Neural cell (in vitro differentiated cells): ENCODE results near the gene DCLK1. TPM values are rescaled to one million over a fixed set of nuclear protein-coding genes. Genes with fewer than 3 reads are reported as not detected.

Experiments
- H2AFZ ChIP-seq: fragments of 200-600, 300-800 bp; sonication (generic), shearing (Covaris generic); 2 replicates; pipeline ENCODE4 v1.6.0; 2014; ENCODE audit warnings: low read depth, mild to moderate bottlenecking, antibody characterized with exemption, low read length, moderate library complexity
- H3F3A ChIP-seq: fragments of 200-600 bp; shearing (Covaris generic); 2 replicates; pipeline ENCODE4 v1.6.1; 2016; ENCODE audit warnings: mild to moderate bottlenecking, moderate library complexity, mixed read lengths, antibody characterized with exemption, low read length; ENCODE audit not compliant: insufficient read depth, poor library complexity, severe bottlenecking
- H3K27ac ChIP-seq: fragments of 200-600, 300-800 bp; sonication (generic), shearing (Covaris generic); 2 replicates; pipeline ENCODE4 v1.5.1; 2014; ENCODE audit warnings: mild to moderate bottlenecking, low read length, moderate library complexity
- H3K27me3 ChIP-seq: fragments of 300-800, 200-600 bp; sonication (generic), shearing (Covaris generic); 2 replicates; pipeline ENCODE4 v1.6.0; 2014; ENCODE audit warnings: mild to moderate bottlenecking, low read depth, low read length, moderate library complexity; ENCODE audit not compliant: insufficient read depth
- H3K36me3 ChIP-seq: fragments of 300-800, 200-600 bp; sonication (generic), shearing (Covaris generic); 2 replicates; pipeline ENCODE4 v1.5.1; 2014; ENCODE audit warnings: mild to moderate bottlenecking, antibody characterized with exemption, low read length, moderate library complexity; ENCODE audit not compliant: insufficient read depth
- H3K4me2 ChIP-seq: fragments of 300-800, 200-600 bp; sonication (generic), shearing (Covaris generic); 2 replicates; pipeline ENCODE4 v1.6.0; 2014; ENCODE audit warnings: mild to moderate bottlenecking, low read length
- H3K4me3 ChIP-seq: fragments of 300-800, 200-600 bp; sonication (generic), shearing (Covaris generic); 2 replicates; pipeline ENCODE4 v1.5.1; 2014; ENCODE audit warnings: mild to moderate bottlenecking, low read length, moderate library complexity
- H3K79me2 ChIP-seq: fragments of 200-600 bp; shearing (Covaris generic); replicated peaks from 2 replicates; pipeline ENCODE4 v1.6.0; 2014; ENCODE audit warnings: mild to moderate bottlenecking, low read length, moderate library complexity; ENCODE audit not compliant: insufficient read depth
- H3K9ac ChIP-seq: fragments of 300-800, 200-600 bp; sonication (generic), shearing (Covaris generic); 2 replicates; pipeline ENCODE4 v1.6.1; 2016; ENCODE audit warnings: mild to moderate bottlenecking, low read length, mixed read lengths
- H3K9me2 ChIP-seq: fragments of 200-600 bp; shearing (Covaris generic); 2 replicates; pipeline ENCODE4 v1.6.1; 2016; ENCODE audit warnings: mild to moderate bottlenecking, low read length, mixed read lengths; ENCODE audit not compliant: insufficient read depth
- H3K9me3 ChIP-seq: fragments of 200-600, 300-800 bp; sonication (generic), shearing (Covaris generic); 2 replicates; pipeline ENCODE4 v1.6.1; 2016; ENCODE audit warnings: mild to moderate bottlenecking, mixed run types, low read length, moderate library complexity, mixed read lengths
- H4K20me1 ChIP-seq: fragments of 200-600 bp; shearing (Covaris generic); 2 replicates; pipeline ENCODE4 v1.6.1; 2016; ENCODE audit warnings: mild to moderate bottlenecking, mixed run types; ENCODE audit not compliant: insufficient read depth
- EP300 ChIP-seq: fragments of 450-650 bp; conservative IDR thresholded peaks from 2 replicates; pipeline ENCODE4 v1.6.1; 2014; ENCODE audit warnings: antibody characterized with exemption, mild to moderate bottlenecking, moderate library complexity; ENCODE audit not compliant: poor library complexity, severe bottlenecking
- MXI1 ChIP-seq: fragments of 450-650 bp; conservative IDR thresholded peaks from 2 replicates; pipeline ENCODE4 v1.6.1; 2014; ENCODE audit warnings: antibody characterized with exemption, mild to moderate bottlenecking; ENCODE audit not compliant: poor library complexity, severe bottlenecking
- POLR2AphosphoS5 ChIP-seq: IDR thresholded peaks from 2 replicates; pipeline ENCODE4 v1.6.1; 2012
- SMC3 ChIP-seq: fragments of 450-650 bp; conservative IDR thresholded peaks from 2 replicates; pipeline ENCODE4 v1.6.1; 2014; ENCODE audit warnings: antibody characterized with exemption, mild to moderate bottlenecking, moderate library complexity; ENCODE audit not compliant: poor library complexity
- polyA plus RNA-seq: library from polyadenylated mRNA; depleted of rRNA; stranded (reverse); fragments of >200 nt; gene quantifications from 2 replicates; pipeline ENCODE4 v1.2.3, GENCODE V29; 2014
- TF ChIP-seq, protein P1 (sequence below): IDR thresholded peaks from 2 replicates; pipeline ENCODE4 v1.6.1; 2012; ENCODE audit warnings: borderline replicate concordance
- TF ChIP-seq, protein P2 (sequence below): fragments of 450-650 bp; IDR thresholded peaks from 2 replicates; pipeline ENCODE4 v1.5.1; 2014; ENCODE audit warnings: antibody characterized with exemption, mild to moderate bottlenecking, moderate library complexity; ENCODE audit not compliant: poor library complexity, severe bottlenecking

Gene DCLK1
- polyA plus RNA-seq, 1 donor from 2014 or later, result 124 TPM

DNA sequence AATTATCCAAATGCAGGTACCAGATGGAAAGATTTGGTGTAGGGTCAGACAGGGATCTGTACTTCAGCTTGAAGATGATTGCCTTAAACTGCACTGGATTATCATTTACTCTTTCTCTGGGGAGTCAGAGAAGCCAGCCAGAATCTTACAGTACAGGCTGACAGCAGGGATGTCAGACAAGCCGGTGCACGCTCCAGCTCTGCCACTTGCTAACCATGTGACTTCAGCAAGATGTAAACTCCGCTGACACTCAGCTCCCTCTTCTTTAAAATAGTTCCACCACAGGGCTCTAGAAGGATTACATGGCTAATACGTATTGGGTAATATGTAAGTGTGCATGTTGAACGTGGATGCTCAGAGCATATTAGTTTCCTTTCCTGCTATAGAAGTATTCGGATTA, 403.3 kb downstream of the DCLK1 start:
- Histone ChIP-seq H3K36me3 (no peaks in the 10 kb centered on the region), H3F3A (no peaks in the 10 kb centered on the region), H3K9me3 (no peaks in the 10 kb centered on the region), H2AFZ (no peak overlapping the region), H3K4me3 (no peak overlapping the region), H3K9me2 (no peaks in the 10 kb centered on the region), H3K4me2 (no peak overlapping the region), H3K27ac (no peak overlapping the region), H3K79me2 (no peaks in the 10 kb centered on the region), H3K27me3 (no peaks in the 10 kb centered on the region), H4K20me1 (no peaks in the 10 kb centered on the region), H3K9ac (no peak overlapping the region)
- TF ChIP-seq EP300 (peak; percentile 46), POLR2AphosphoS5 (no peak), MXI1 (no peak)

DNA sequence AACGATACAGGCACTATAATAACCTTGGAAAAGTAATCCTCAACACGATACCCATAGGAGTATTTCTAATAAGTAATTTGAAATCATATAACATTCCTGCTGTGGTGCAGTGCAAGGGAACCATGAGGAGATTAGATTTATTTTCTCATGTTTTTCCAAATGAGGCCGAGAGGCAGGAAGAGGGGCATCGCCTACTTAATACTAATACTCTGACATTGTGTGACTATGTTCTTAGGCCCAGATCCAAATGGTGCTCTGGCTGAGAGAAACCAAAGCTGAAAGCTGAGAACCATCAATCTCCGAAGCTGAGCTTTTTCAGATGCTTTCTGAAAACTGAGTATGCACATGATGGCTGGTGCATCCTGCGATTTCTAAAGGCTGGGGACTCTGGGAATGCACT, 406.7 kb downstream of the DCLK1 start:
- Histone ChIP-seq H3K27ac (no peak overlapping the region), H3K36me3 (no peaks in the 10 kb centered on the region), H3K4me3 (no peak overlapping the region), H3K4me2 (no peak overlapping the region), H3K79me2 (no peaks in the 10 kb centered on the region), H3K9me3 (no peaks in the 10 kb centered on the region), H2AFZ (no peak overlapping the region), H3K9ac (no peak overlapping the region), H3K27me3 (no peaks in the 10 kb centered on the region), H4K20me1 (no peaks in the 10 kb centered on the region), H3F3A (no peaks in the 10 kb centered on the region), H3K9me2 (no peaks in the 10 kb centered on the region)
- TF ChIP-seq MXI1, result no peak
- TF ChIP-seq, protein P1, sequence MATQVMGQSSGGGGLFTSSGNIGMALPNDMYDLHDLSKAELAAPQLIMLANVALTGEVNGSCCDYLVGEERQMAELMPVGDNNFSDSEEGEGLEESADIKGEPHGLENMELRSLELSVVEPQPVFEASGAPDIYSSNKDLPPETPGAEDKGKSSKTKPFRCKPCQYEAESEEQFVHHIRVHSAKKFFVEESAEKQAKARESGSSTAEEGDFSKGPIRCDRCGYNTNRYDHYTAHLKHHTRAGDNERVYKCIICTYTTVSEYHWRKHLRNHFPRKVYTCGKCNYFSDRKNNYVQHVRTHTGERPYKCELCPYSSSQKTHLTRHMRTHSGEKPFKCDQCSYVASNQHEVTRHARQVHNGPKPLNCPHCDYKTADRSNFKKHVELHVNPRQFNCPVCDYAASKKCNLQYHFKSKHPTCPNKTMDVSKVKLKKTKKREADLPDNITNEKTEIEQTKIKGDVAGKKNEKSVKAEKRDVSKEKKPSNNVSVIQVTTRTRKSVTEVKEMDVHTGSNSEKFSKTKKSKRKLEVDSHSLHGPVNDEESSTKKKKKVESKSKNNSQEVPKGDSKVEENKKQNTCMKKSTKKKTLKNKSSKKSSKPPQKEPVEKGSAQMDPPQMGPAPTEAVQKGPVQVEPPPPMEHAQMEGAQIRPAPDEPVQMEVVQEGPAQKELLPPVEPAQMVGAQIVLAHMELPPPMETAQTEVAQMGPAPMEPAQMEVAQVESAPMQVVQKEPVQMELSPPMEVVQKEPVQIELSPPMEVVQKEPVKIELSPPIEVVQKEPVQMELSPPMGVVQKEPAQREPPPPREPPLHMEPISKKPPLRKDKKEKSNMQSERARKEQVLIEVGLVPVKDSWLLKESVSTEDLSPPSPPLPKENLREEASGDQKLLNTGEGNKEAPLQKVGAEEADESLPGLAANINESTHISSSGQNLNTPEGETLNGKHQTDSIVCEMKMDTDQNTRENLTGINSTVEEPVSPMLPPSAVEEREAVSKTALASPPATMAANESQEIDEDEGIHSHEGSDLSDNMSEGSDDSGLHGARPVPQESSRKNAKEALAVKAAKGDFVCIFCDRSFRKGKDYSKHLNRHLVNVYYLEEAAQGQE, result no peak

DNA sequence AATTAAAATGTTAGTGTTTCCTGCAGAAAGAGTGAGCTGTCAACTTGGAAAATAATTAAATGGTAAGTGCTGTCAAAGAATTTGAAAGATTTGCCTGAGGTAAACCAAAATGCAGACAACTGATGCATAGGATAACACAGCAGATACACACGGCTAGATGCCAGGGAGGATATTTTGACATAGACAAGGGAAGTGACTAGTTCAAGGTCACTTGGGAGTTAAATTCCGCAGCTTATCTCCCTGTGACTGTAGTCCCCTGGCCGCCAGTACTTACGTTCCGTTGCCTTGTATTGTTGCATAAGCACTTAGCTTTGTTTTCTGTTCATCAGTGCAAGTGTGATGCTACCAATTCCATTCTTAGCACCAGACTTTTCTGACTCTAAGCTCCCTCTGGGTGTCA, 407.4 kb downstream of the DCLK1 start:
- Histone ChIP-seq H3F3A (no peaks in the 10 kb centered on the region), H4K20me1 (no peaks in the 10 kb centered on the region), H3K27me3 (no peaks in the 10 kb centered on the region), H3K9me2 (no peaks in the 10 kb centered on the region), H2AFZ (no peak overlapping the region), H3K4me2 (no peak overlapping the region), H3K4me3 (no peak overlapping the region), H3K36me3 (no peaks in the 10 kb centered on the region), H3K79me2 (no peaks in the 10 kb centered on the region), H3K9ac (no peak overlapping the region), H3K9me3 (no peaks in the 10 kb centered on the region), H3K27ac (no peak overlapping the region)
- TF ChIP-seq, protein P1, result no peak
- TF ChIP-seq EP300 (peak; percentile 79), MXI1 (no peak), SMC3 (no peak), POLR2AphosphoS5 (peak; percentile 23)
- TF ChIP-seq, protein P2, sequence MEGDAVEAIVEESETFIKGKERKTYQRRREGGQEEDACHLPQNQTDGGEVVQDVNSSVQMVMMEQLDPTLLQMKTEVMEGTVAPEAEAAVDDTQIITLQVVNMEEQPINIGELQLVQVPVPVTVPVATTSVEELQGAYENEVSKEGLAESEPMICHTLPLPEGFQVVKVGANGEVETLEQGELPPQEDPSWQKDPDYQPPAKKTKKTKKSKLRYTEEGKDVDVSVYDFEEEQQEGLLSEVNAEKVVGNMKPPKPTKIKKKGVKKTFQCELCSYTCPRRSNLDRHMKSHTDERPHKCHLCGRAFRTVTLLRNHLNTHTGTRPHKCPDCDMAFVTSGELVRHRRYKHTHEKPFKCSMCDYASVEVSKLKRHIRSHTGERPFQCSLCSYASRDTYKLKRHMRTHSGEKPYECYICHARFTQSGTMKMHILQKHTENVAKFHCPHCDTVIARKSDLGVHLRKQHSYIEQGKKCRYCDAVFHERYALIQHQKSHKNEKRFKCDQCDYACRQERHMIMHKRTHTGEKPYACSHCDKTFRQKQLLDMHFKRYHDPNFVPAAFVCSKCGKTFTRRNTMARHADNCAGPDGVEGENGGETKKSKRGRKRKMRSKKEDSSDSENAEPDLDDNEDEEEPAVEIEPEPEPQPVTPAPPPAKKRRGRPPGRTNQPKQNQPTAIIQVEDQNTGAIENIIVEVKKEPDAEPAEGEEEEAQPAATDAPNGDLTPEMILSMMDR, result no peak
